SH-SY5Y (cell line): ENCODE results near the gene RFTN1.

Experiments
- GATA2 ChIP-seq: IDR thresholded peaks from 2 replicates; pipeline ENCODE4 v1.6.1; 2011; ENCODE audit warnings: mild to moderate bottlenecking, low read depth, low read length
- GATA3 ChIP-seq: IDR thresholded peaks from 2 replicates; pipeline ENCODE4 v1.6.1; 2011; ENCODE audit warnings: low read depth, mild to moderate bottlenecking, low read length, moderate library complexity

DNA sequence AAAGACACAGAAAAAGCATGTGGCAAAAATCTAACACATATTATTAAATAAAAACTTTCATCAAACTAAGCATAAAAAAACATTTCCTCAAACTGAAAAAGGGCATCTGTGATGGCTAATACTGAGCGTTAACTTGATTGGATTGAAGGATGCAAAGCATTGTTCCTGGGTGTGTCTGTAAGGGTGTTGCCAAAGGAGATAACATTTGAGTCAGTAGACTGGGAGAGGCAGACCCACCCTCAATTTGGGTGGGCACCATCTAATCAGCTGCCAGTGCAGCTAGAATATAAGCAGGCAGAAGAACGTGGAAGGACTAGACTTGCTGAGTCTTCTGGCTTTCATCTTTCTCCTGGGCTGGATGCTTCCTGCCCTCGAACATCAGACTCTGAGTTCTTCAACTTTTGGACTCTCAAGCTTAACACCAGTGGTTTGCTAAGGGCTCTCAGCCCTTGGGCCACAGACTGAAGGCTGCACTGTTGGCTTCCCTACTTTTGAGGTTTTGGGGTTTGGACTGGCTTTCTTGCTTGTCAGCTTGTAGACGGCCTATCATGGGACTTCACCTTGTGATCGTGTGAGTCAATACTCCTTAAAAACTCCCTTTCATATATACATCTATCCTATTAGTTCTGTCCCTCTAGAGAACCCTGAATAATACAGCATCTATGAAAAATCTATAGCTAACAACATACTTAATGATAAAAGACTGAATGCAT is 46.3 kb upstream of the RFTN1 start:
- TF ChIP-seq GATA3, result no peak
- no peak for TF ChIP-seq GATA2
